Activated CD8-positive, alpha-beta T cell treated with anti-CD3 and anti-CD28 coated beads for 36 hours (primary cell): ENCODE measurements around the gene PHC3. TPM values are rescaled to one million over a fixed set of nuclear protein-coding genes. Genes with fewer than 3 reads are reported as not detected.

Experiments used
- ATAC-seq: fragments of 200-7000 bp; cut with Tn5 transposase; one replicate; pipeline ENCODE4 v1.10.0; 2021; ENCODE audit warnings: mild to moderate bottlenecking, moderate library complexity
- CTCF ChIA-PET: fragments of 350-600 bp; sonication (Branson Sonifier 250); formaldehyde crosslinking; loops from one replicate; lab custom pipeline; 2021; ENCODE audit warnings: antibody characterized with exemption; lab: Charles Lee
- POLR2A ChIA-PET: fragments of 350-600 bp; sonication (Branson Sonifier 250); formaldehyde crosslinking; loops from one replicate; lab custom pipeline; 2021; ENCODE audit warnings: antibody characterized with exemption; lab: Charles Lee
- DNase-seq: peaks from one replicate; pipeline ENCODE4 v3.0.0-alpha.2; 2020
- H3K27ac Mint-ChIP-seq: one replicate; pipeline ENCODE4 v1.8.0; 2021; ENCODE audit warnings: mild to moderate bottlenecking, mixed read lengths
- H3K27me3 Mint-ChIP-seq: one replicate; pipeline ENCODE4 v1.8.0; 2021; ENCODE audit warnings: mixed read lengths
- H3K36me3 Mint-ChIP-seq: one replicate; pipeline ENCODE4 v1.8.0; 2021; ENCODE audit warnings: low read depth, mixed read lengths
- H3K4me1 Mint-ChIP-seq: one replicate; pipeline ENCODE4 v1.8.0; 2021; ENCODE audit warnings: low read depth, mixed read lengths
- H3K4me3 Mint-ChIP-seq: one replicate; pipeline ENCODE4 v1.8.0; 2021; ENCODE audit warnings: mild to moderate bottlenecking, moderate library complexity, mixed read lengths
- H3K9me3 Mint-ChIP-seq: one replicate; pipeline ENCODE4 v1.8.0; 2021; ENCODE audit warnings: mixed read lengths
- CTCF ChIP-seq: fragments of 200-600 bp; IDR thresholded peaks from one replicate; pipeline ENCODE4 v1.8.0; 2022; ENCODE audit warnings: antibody characterized with exemption, mild to moderate bottlenecking
- intact Hi-C: fragments of 100-400 bp; cut with micrococcal nuclease; formaldehyde crosslinking; loops from one replicate; pipeline ENCODE4 v1.10.0; 2022
- total RNA-seq, 2 experiments: library from RNA; stranded (reverse); gene quantifications; one replicate each; pipeline ENCODE4 v1.2.3, GENCODE V29; 2021

The PHC3 gene
- total RNA-seq, 2 experiments from 2014 or later: 50.1 to 53.0 TPM

- ATAC-seq: no peak
- no peak overlapping the region for H3K27ac Mint-ChIP-seq
- no peak overlapping the region for H3K4me3 Mint-ChIP-seq
- TF ChIP-seq CTCF: no peak
- intact Hi-C loops: no loop called here
- H3K36me3 Mint-ChIP-seq: peaks cover 7% of the 10 kb centered on the region
- CTCF ChIA-PET: interaction anchor here (0.6 to 1.8 kb wide), 5 partner anchors 12 to 275 kb away, joined by 3 to 9 read pairs (median 3); no protein-coding TSS in a partner anchor
- no peaks in the 10 kb centered on the region for H3K9me3 Mint-ChIP-seq
- no peak for DNase-seq
- POLR2A ChIA-PET: interaction anchor here (1.6 kb wide), 1 partner anchor 102 kb away, joined by 5 read pairs; the partner anchor contains the start of gene PHC3
- no peaks in the 10 kb centered on the region for H3K27me3 Mint-ChIP-seq
- peaks cover 6% of the 10 kb centered on the region for H3K4me1 Mint-ChIP-seq
Measured at GRCh38 chr3:170078620-170079281, 102.8 kb downstream of the PHC3 start.

- ChIA-PET POLR2A (no interaction called here), CTCF (interaction anchor here (1.6 kb wide), 1 partner anchor 20 kb away, joined by 5 read pairs; no protein-coding TSS in a partner anchor)
- no peak overlapping the region for H3K27ac Mint-ChIP-seq
Measured at GRCh38 chr3:170077361-170077760, 104.2 kb downstream of the PHC3 start.

GRCh38 chr3:170076715-170077238 is 104.8 kb downstream of the PHC3 start:
- TF ChIP-seq CTCF: no peak
- Mint-ChIP-seq H3K9me3 (peaks cover 8% of the 10 kb centered on the region), H3K4me3 (no peak overlapping the region), H3K27ac (no peak overlapping the region), H3K36me3 (peaks cover 4% of the 10 kb centered on the region), H3K27me3 (no peaks in the 10 kb centered on the region), H3K4me1 (peaks cover 6% of the 10 kb centered on the region)
- intact Hi-C loops: no loop called here
- no peak for DNase-seq
- ATAC-seq: no peak
- POLR2A ChIA-PET: no interaction called here
- CTCF ChIA-PET: interaction anchor here (1.0 to 1.6 kb wide), 2 partner anchors 10 to 19 kb away, joined by 4 to 5 read pairs; no protein-coding TSS in a partner anchor

More at GRCh38 chr3:170077361-170077760, 104.2 kb downstream of the PHC3 start:
- Mint-ChIP-seq H3K36me3 (peaks cover 2% of the 10 kb centered on the region), H3K4me3 (no peak overlapping the region), H3K4me1 (peaks cover 6% of the 10 kb centered on the region), H3K27me3 (no peaks in the 10 kb centered on the region), H3K9me3 (peaks cover 6% of the 10 kb centered on the region)
- TF ChIP-seq CTCF: no peak
- ATAC-seq (no peak), DNase-seq (no peak)
- intact Hi-C loops: no loop called here

GRCh38 chr3:170075441-170076091 is 106.0 kb downstream of the PHC3 start:
- H3K4me1 Mint-ChIP-seq: peaks cover 6% of the 10 kb centered on the region
- peaks cover 4% of the 10 kb centered on the region for H3K36me3 Mint-ChIP-seq
- peaks cover 10% of the 10 kb centered on the region for H3K9me3 Mint-ChIP-seq
- intact Hi-C loops: no loop called here
- ChIA-PET CTCF (no interaction called here), POLR2A (no interaction called here)
- DNase-seq (no peak), ATAC-seq (no peak)
- no peak for TF ChIP-seq CTCF
- no peak overlapping the region for H3K4me3 Mint-ChIP-seq
- no peak overlapping the region for H3K27ac Mint-ChIP-seq
- no peaks in the 10 kb centered on the region for H3K27me3 Mint-ChIP-seq

GRCh38 chr3:170064108-170064507 is 117.4 kb downstream of the PHC3 start:
- H3K27me3 Mint-ChIP-seq: no peaks in the 10 kb centered on the region
- TF ChIP-seq CTCF: no peak
- no peak for ATAC-seq
- no peaks in the 10 kb centered on the region for H3K9me3 Mint-ChIP-seq
- CTCF ChIA-PET: no interaction called here
- POLR2A ChIA-PET: no interaction called here
- H3K4me3 Mint-ChIP-seq: no peak overlapping the region
- no peaks in the 10 kb centered on the region for H3K4me1 Mint-ChIP-seq
- DNase-seq: no peak
- intact Hi-C loops: no loop called here
- no peak overlapping the region for H3K27ac Mint-ChIP-seq
- no peaks in the 10 kb centered on the region for H3K36me3 Mint-ChIP-seq
